Caco-2 (cell line): ENCODE data around the gene PCSK5. TPM values are rescaled to one million over a fixed set of nuclear protein-coding genes. Genes with fewer than 3 reads are reported as not detected.
A peak's percentile ranks its signal among the peaks of the same experiment; 100 is the strongest.

ENCODE experiments used
- BruUV-seq: library from RNA; stranded (reverse); fragments of 400-500 nt; replicated peaks from 2 replicates; lab custom pipeline; 2021; lab: Mats Ljungman, UMichigan
- CTCF ChIA-PET: fragments of 300-600 bp; sonication (Branson Sonifier 250); formaldehyde crosslinking; loops from one replicate; lab custom pipeline; 2022; ENCODE audit warnings: antibody characterized with exemption; lab: Charles Lee
- POLR2A ChIA-PET: fragments of 300-600 bp; sonication (Branson Sonifier 250); formaldehyde crosslinking; loops from one replicate; lab custom pipeline; 2022; ENCODE audit warnings: antibody characterized with exemption; lab: Charles Lee
- DNase-seq, 2 experiments: peaks; one replicate each; pipeline versions ENCODE4 v3.0.0 to v3.0.0-alpha.2; 2020 to 2022
- H3K27me3 ChIP-seq: replicated peaks from 2 replicates; pipeline ENCODE4 v1.6.0; 2011; ENCODE audit warnings: low read length; ENCODE audit not compliant: control insufficient read depth, insufficient read depth
- H3K36me3 ChIP-seq: 2 replicates; pipeline ENCODE4 v1.5.1; 2011; ENCODE audit warnings: low read length; ENCODE audit not compliant: control insufficient read depth, insufficient read depth
- H3K4me1 ChIP-seq: fragments of 250-450 bp; sonication (Bioruptor Pico); 2 replicates; pipeline ENCODE4 v1.5.1; 2020; ENCODE audit warnings: mild to moderate bottlenecking
- H3K4me3 ChIP-seq: 2 replicates; pipeline ENCODE4 v1.5.1; 2011; ENCODE audit warnings: low read depth, mild to moderate bottlenecking, control low read depth, low read length
- H3K9me3 ChIP-seq: fragments of 250-450 bp; sonication (Bioruptor Pico); 2 replicates; pipeline ENCODE4 v1.5.1; 2020; ENCODE audit warnings: mild to moderate bottlenecking, moderate library complexity
- H3K27ac Mint-ChIP-seq: one replicate; pipeline ENCODE4 v1.8.0; 2022; ENCODE audit warnings: mixed read lengths; ENCODE audit not compliant: unreplicated experiment
- H3K27me3 Mint-ChIP-seq: one replicate; pipeline ENCODE4 v1.8.0; 2022; ENCODE audit warnings: mixed read lengths; ENCODE audit not compliant: insufficient read depth, unreplicated experiment
- H3K36me3 Mint-ChIP-seq: one replicate; pipeline ENCODE4 v1.8.0; 2022; ENCODE audit warnings: mild to moderate bottlenecking, mixed read lengths; ENCODE audit not compliant: insufficient read depth, unreplicated experiment
- H3K4me1 Mint-ChIP-seq: one replicate; pipeline ENCODE4 v1.8.0; 2022; ENCODE audit warnings: low read depth, mixed read lengths; ENCODE audit not compliant: unreplicated experiment
- H3K4me3 Mint-ChIP-seq: one replicate; pipeline ENCODE4 v1.8.0; 2022; ENCODE audit warnings: mild to moderate bottlenecking, moderate library complexity, mixed read lengths; ENCODE audit not compliant: unreplicated experiment
- H3K9me3 Mint-ChIP-seq: one replicate; pipeline ENCODE4 v1.8.0; 2022; ENCODE audit warnings: mixed read lengths; ENCODE audit not compliant: unreplicated experiment
- intact Hi-C: fragments of 100-400 bp; cut with micrococcal nuclease; formaldehyde crosslinking; loops from one replicate; pipeline ENCODE4 v1.10.0; 2022; ENCODE audit not compliant: unreplicated experiment
- total RNA-seq: library from RNA; stranded (reverse); gene quantifications from 2 replicates; pipeline ENCODE4 v1.2.3, GENCODE V29; 2022
- TF ChIP-seq, protein P1 (sequence below), 2 experiments: fragments of 200-600 bp in 1 of 2; IDR thresholded peaks; 1 replicate in 1 of 2; 2 replicates in 1 of 2; pipeline versions ENCODE4 v1.5.1 to v1.8.0; 2011 to 2022; ENCODE audit warnings: antibody characterized with exemption in 1 of 2, control low read depth in 1 of 2, inconsistent platforms in 1 of 2, low read depth in 1 of 2, low read length in 1 of 2, mild to moderate bottlenecking in 1 of 2, moderate library complexity in 1 of 2; ENCODE audit not compliant: insufficient read depth in 1 of 2, severe bottlenecking in 1 of 2, unreplicated experiment in 1 of 2

The PCSK5 gene
- total RNA-seq, 1 experiment from 2014 or later = 10.9 TPM

DNA sequence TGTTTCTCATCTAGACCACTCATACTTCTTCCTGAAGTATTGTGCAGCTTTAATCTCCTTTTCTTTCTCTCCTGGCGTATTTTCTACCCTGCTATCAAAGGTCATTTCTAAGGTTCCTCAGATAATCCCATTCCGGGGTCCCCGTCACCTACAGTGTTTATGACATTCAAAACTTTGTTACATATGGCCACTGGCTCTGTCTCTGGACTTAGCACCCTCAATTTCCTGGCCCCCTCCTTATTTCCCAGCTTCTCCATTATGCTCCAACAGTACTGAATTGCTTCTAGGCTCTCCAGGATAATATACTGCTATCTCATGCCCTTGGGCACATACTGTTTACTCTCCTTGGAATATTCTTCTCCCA lies 472.5 kb downstream of the PCSK5 start:
- no peaks in the 10 kb centered on the region for H3K27me3 Mint-ChIP-seq
- H3K27ac Mint-ChIP-seq = peak overlapping the region; percentile 86
- no peaks in the 10 kb centered on the region for H3K36me3 Mint-ChIP-seq
- H3K9me3 Mint-ChIP-seq = no peaks in the 10 kb centered on the region
- Histone ChIP-seq H3K4me3 (no peak overlapping the region), H3K27me3 (no peaks in the 10 kb centered on the region), H3K36me3 (no peaks in the 10 kb centered on the region), H3K9me3 (no peaks in the 10 kb centered on the region), H3K4me1 (peaks cover 22% of the 10 kb centered on the region)
- no peak for DNase-seq
- H3K4me3 Mint-ChIP-seq = peak overlapping the region; percentile 64
- intact Hi-C loops = no loop called here
- H3K4me1 Mint-ChIP-seq = peaks cover 20% of the 10 kb centered on the region
- TF ChIP-seq, protein P1, sequence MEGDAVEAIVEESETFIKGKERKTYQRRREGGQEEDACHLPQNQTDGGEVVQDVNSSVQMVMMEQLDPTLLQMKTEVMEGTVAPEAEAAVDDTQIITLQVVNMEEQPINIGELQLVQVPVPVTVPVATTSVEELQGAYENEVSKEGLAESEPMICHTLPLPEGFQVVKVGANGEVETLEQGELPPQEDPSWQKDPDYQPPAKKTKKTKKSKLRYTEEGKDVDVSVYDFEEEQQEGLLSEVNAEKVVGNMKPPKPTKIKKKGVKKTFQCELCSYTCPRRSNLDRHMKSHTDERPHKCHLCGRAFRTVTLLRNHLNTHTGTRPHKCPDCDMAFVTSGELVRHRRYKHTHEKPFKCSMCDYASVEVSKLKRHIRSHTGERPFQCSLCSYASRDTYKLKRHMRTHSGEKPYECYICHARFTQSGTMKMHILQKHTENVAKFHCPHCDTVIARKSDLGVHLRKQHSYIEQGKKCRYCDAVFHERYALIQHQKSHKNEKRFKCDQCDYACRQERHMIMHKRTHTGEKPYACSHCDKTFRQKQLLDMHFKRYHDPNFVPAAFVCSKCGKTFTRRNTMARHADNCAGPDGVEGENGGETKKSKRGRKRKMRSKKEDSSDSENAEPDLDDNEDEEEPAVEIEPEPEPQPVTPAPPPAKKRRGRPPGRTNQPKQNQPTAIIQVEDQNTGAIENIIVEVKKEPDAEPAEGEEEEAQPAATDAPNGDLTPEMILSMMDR (IDR thresholded peaks at IDR 0.05; ENCODE audit: insufficient read depth in 1 of 2, low read depth in 1 of 2, low read length in 1 of 2, severe bottlenecking in 1 of 2, unreplicated experiment in 1 of 2) = no peak
- CTCF ChIA-PET = no interaction called here
- POLR2A ChIA-PET = no interaction called here
- TSS peak; percentile 58 for BruUV-seq

DNA sequence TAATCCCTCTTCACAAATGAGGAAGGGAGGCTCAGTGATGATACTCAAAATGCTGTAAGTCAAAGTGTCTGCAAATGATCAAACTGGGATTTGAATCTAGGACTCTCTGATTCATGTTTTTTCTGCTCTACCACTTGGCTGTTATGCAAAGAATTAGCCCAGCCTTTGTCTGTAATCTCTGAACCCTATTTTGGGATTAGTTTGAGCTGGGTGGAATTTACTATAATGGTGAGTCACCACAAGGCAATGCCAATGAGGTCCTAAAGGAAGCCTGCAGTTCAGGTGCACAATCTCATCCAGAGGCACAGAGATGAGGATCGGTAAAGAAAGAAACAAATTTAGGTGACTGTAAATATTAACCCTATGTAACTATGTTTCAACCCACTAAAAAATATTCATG lies 474.6 kb downstream of the PCSK5 start:
- Mint-ChIP-seq H3K36me3 (no peaks in the 10 kb centered on the region), H3K4me3 (peak overlapping the region; percentile 19), H3K4me1 (peaks cover 20% of the 10 kb centered on the region), H3K27ac (no peak overlapping the region), H3K9me3 (no peaks in the 10 kb centered on the region), H3K27me3 (no peaks in the 10 kb centered on the region)
- ChIA-PET CTCF (no interaction called here), POLR2A (no interaction called here)
- peak; percentile 35 to 45 for DNase-seq
- no TSS peak for BruUV-seq
- no peak overlapping the region for H3K4me3 ChIP-seq
- intact Hi-C loops = loop anchor here (1.0 kb wide), 1 partner anchor 8 kb away; no protein-coding TSS in a partner anchor
- H3K4me1 ChIP-seq = peaks cover 22% of the 10 kb centered on the region
- H3K36me3 ChIP-seq = no peaks in the 10 kb centered on the region
- H3K27me3 ChIP-seq = no peaks in the 10 kb centered on the region
- H3K9me3 ChIP-seq = no peaks in the 10 kb centered on the region
- TF ChIP-seq, protein P1 (IDR thresholded peaks at IDR 0.05; ENCODE audit: insufficient read depth in 1 of 2, low read depth in 1 of 2, low read length in 1 of 2, severe bottlenecking in 1 of 2, unreplicated experiment in 1 of 2) = no peak

DNA sequence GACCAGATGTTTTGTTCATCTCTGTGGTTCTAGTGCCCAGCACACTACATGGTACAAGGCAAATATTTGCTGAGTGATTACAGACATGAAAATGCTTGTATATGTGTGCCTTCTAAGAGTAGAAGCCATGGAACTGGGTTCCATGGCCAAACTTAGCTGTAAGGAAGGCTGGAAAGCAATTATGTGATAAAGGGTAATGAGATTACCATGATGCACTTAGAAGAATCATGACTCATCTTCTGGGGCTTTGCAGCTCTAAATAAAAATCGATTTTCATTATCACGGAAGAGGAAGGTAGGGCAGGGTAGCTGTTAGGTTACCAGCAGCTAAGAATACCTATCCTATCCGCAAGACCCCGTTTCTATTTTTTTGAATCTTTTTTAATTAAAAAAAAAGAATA lies 475.8 kb downstream of the PCSK5 start:
- ChIA-PET POLR2A (no interaction called here), CTCF (no interaction called here)
- TF ChIP-seq, protein P1 (IDR thresholded peaks at IDR 0.05; ENCODE audit: insufficient read depth in 1 of 2, low read depth in 1 of 2, low read length in 1 of 2, severe bottlenecking in 1 of 2, unreplicated experiment in 1 of 2) = no peak
- Histone ChIP-seq H3K4me1 (peaks cover 22% of the 10 kb centered on the region), H3K27me3 (no peaks in the 10 kb centered on the region), H3K4me3 (no peak overlapping the region), H3K9me3 (no peaks in the 10 kb centered on the region), H3K36me3 (no peaks in the 10 kb centered on the region)
- H3K4me3 Mint-ChIP-seq = no peak overlapping the region
- no peak overlapping the region for H3K27ac Mint-ChIP-seq
- H3K27me3 Mint-ChIP-seq = no peaks in the 10 kb centered on the region
- intact Hi-C loops = no loop called here
- no peaks in the 10 kb centered on the region for H3K9me3 Mint-ChIP-seq
- DNase-seq = no peak
- H3K4me1 Mint-ChIP-seq = peaks cover 20% of the 10 kb centered on the region
- H3K36me3 Mint-ChIP-seq = no peaks in the 10 kb centered on the region
- no TSS peak for BruUV-seq
